Retinal pigment epithelial cell (primary cell): ENCODE data around the gene SPARC.

Experiments used
- DNase-seq: peaks from one replicate; pipeline ENCODE4 v3.0.0-alpha.2; 2010; ENCODE audit warnings: low read depth
- H3K4me3 ChIP-seq: 2 replicates; pipeline ENCODE4 v1.5.1; 2011; ENCODE audit warnings: mild to moderate bottlenecking, low read length, control low read depth, moderate library complexity
- TF ChIP-seq, protein P1 (sequence below): conservative IDR thresholded peaks from 2 replicates; pipeline ENCODE4 v1.5.1; 2011; ENCODE audit warnings: low read depth, low read length, control low read depth, inconsistent platforms

The SPARC gene

DNA sequence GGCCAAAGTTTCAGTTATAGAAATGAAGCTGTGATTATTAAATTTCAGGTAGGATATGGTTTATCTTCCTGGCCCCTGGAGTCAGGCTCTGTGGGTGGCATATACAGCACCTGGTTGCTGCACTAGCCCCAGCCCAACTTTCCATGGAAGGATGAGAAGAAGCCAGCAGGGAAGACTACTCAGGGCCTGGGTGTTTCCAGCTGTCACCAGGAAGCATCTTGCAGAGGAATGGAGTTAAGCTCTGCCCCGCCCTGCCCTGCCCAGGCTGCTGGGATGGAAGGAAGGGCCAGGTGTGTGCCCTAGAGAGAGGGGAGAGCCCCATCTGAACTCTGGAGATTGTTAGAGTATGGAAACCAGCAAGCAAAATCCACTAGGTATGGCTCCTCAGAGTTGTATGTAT is 52.8 kb downstream of the SPARC start:
- no peak for DNase-seq
- TF ChIP-seq, protein P1, sequence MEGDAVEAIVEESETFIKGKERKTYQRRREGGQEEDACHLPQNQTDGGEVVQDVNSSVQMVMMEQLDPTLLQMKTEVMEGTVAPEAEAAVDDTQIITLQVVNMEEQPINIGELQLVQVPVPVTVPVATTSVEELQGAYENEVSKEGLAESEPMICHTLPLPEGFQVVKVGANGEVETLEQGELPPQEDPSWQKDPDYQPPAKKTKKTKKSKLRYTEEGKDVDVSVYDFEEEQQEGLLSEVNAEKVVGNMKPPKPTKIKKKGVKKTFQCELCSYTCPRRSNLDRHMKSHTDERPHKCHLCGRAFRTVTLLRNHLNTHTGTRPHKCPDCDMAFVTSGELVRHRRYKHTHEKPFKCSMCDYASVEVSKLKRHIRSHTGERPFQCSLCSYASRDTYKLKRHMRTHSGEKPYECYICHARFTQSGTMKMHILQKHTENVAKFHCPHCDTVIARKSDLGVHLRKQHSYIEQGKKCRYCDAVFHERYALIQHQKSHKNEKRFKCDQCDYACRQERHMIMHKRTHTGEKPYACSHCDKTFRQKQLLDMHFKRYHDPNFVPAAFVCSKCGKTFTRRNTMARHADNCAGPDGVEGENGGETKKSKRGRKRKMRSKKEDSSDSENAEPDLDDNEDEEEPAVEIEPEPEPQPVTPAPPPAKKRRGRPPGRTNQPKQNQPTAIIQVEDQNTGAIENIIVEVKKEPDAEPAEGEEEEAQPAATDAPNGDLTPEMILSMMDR: no peak
- H3K4me3 ChIP-seq: no peak overlapping the region

DNA sequence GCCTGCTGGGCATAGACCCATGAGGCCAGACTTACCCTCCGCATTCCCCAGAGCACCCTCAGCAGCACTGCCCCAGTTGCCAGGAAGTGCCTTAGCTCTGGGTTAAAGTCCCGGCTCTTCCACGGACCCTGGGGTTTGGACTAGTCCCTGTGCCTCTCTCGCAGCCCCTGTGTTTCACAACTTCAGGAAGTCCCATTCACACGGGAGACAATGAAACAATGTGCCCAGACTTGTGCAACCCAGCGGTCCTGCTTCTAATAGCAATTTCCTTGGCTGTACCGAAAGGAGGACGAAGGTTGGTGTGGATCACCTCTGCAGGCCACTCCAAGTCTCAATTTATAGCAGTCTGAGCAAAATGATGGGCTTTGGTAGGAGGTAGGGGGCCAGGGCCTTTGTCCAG is 53.8 kb downstream of the SPARC start:
- DNase-seq: no peak
- TF ChIP-seq, protein P1: no peak

DNA sequence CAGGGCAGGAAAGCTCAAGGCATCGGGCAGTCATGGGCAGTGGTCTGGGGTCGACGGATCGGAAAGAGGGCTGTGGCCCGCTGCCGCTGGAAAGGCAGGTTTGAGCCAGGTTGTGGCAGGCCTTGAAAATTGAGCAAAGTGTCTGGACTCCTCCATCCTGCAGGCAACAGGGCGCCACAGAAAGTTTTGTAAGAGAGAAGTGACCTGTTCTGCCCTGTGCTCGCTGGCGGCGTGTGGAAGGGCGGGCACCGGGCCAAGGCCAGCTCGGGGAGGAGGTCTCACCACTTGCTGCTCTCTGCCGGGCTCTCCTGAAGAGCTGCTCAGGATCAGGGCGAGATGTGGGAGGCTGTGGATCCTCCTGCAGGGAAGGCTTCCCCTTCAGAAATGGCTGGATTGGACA is 54.2 kb downstream of the SPARC start:
- TF ChIP-seq, protein P1: no peak
- no peak for DNase-seq

More for the DNA sequence above, 53.8 kb downstream of the SPARC start:
- H3K4me3 ChIP-seq: no peak overlapping the region

DNA sequence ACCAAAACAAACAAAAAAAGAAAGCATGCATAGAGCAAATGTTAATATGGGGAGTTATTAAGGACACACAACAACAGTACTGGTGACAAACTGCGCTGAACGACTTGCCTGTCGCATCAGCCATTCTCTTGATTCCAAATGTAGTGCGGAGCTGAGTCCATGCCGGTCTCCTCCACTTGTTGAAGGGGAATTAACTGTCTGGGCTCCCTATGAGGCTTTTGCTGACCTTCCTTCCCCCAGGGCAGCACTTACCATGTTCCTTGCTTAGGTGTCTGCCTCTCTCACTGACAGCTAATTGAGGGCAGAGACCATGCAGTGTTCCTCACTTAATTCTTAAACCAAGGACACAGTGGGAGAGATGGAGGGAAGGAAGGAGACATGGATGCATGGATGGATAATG is 54.8 kb downstream of the SPARC start:
- no peak for DNase-seq
- TF ChIP-seq, protein P1: no peak
- no peak overlapping the region for H3K4me3 ChIP-seq

More for the DNA sequence above, 54.2 kb downstream of the SPARC start:
- no peak overlapping the region for H3K4me3 ChIP-seq

DNA sequence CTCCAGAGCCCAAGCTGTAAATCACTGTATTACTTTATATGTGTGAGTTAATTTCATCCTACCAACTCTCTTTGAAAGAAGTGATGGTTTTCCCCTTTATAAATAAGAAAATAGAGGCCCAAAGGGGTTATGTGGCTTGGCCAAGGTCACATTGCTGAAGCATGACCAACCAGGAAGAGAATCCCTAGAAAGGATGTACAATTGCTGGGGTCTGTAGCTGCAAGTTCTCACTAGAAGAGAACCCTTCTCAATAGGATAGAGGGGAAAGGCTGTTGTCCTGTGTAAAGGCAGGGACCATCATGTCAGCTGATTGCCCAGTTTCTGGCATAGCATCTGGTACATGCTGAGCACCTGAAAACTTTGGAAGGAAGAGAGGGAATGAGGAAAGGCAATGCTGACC is 56.6 kb downstream of the SPARC start:
- TF ChIP-seq, protein P1: no peak
- no peak for DNase-seq
- H3K4me3 ChIP-seq: no peak overlapping the region

DNA sequence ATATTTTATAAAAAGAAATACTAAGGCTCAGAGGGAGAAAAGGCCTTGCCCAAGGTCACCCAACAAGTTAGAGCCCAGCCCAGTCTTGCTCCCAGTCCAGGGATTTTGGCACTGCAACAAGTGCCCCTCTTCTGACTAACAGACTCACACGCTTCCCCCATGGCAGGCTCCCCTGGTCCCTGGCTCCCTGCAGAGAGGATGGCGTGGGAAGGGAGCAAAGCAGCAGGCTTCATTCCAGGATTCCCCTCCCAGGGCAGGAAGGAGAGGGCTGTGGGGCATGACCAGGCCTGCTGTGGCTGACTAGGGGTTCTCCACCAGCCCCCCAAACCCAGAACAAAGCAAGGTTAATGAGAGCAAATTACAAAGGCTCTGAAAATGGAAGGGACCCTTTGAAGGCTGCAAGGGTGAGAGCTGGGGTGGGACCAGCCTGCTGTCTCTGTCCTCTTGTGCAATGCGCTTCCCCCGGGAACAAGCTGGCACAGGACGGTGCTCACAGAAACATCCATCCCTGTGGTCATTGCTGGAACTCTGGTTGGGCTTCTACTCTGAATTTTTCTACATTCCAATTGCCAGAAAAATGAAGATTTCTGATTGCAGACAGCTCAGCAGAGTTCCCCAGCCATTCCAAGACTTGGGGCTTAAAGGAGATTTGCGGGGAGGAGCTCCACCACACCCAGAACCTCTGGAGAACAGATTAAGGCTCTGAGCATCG is 58.4 kb downstream of the SPARC start:
- no peak for DNase-seq
- no peak overlapping the region for H3K4me3 ChIP-seq
- TF ChIP-seq, protein P1: no peak

DNA sequence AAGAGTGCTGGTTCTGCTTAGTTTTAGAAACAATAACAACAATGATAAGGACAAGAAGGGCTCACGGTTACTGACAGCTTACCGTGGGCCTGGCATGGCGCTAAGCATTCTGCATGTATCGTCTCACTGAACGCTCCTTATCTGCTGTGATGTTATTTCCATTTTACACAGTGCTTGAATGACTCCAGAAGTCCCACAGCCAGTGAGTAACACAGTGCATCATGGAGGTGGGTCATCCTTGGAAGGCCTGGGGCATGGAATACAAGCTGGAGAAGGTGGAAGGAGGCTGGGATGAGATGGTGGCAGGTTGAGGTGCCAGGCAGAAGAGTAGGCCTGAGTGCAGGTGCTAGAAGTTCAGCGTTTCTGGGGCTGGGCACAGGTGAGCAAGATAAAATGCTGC is 59.1 kb downstream of the SPARC start:
- H3K4me3 ChIP-seq: no peak overlapping the region
- TF ChIP-seq, protein P1: no peak
- no peak for DNase-seq
